HG03378 (cell line): ENCODE results near the gene PTPN1.

Experiments used
- ATAC-seq: cut with Tn5 transposase; IDR thresholded peaks from one replicate; pipeline ENCODE4 v1.9.1; 2021; ENCODE audit warnings: mild to moderate bottlenecking, moderate library complexity; ENCODE audit not compliant: unreplicated experiment

PTPN1 gene

GRCh38 chr20:50510706-50511542 is 741 bp downstream of the PTPN1 start:
- ATAC-seq, result no peak

DNA sequence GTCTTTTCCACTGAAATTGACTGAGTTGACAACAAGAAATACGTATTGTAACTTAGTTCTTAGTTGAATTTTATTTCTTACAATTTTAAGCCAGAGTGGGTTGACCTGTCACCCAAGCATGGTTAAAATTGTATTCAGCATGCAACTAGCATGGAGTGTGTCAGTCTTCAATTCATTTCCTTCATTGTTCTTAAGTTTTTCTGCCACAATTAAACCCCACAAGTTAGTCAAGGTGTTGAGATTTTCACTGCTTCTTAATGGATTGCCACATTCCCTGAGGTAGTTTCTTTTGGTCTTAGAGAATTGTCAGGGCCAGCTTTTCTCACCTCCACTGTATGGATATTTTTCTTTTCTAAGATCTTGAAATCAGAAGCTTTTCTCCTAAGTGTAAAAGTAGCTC is 2.1 kb downstream of the PTPN1 start:
- ATAC-seq, result no peak

DNA sequence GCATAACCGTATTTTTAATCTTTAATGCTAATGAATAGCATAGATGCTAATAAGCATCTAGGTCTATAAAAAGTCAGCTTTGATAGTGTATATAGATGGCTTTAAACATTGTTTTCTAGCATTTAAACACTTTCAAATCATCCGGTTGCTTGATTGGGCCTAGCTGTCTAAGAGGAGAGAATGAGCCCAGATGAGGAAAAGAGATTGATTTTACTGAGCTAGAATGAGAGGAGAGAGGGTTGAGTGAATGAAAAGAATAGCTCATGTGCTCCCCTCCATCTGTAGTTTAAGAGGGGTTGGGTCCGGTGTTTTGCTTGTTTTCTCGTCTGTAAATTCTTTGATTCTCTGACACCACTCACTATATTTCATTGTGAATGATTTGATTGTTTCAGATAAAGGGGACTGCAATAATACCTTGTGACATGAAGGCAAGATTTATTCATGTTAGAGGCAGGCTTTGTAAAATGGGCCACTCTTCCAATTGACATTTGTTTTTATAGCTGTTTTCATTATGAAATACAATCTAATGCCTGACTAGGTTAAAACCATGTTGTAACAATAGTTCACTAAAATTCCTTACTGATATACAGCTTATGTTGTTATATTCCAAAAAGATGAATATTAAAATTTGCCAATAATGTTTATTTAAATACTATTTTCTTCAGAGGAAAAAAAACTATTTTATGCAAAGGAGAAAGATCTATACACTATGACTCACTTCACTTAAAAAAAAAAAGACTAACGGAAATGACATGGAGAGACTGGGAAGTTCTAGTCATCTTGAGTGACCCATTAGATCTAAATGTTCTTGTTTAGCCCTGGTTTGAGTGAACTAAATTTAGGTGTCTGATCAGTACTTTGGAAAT is 3.2 kb downstream of the PTPN1 start:
- ATAC-seq, result no peak

DNA sequence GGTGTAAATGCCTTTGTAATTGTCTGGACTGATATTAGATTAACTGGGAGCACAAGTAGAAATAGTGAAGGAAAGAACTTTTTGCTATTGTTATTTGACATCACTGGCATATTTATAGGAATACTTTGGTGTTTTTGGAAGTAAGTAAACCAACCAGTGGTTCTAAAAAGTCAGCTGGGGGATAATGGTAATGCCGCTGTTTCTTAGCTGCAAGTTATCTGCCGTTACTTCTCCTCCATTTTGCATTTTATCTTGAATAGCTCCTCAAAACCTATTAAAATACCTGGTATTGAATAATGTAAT is 3.8 kb downstream of the PTPN1 start:
- no peak for ATAC-seq

DNA sequence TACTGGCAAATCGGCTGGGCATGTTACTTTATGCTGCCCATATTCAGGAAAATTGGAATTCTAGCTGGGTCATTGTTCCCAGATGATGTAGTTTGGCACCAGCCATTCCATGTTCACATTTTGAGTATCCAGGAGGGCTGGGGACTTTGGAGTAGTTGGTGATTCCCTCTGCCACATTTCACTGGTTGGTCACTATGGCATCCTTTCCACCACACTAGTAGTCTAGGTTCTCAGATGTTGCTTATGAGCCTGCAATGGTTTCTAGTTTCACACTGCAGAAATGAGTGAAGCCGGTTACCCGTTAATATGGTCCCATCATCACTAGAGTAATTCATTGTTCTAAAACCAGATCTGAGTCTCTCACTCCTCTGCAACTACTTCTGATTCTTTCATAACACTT is 4.6 kb downstream of the PTPN1 start:
- ATAC-seq, result no peak

GRCh38 chr20:50515471-50516106 is 5.4 kb downstream of the PTPN1 start:
- ATAC-seq, result no peak

GRCh38 chr20:50516180-50516934 is 6.2 kb downstream of the PTPN1 start:
- ATAC-seq, result peak; percentile 48

DNA sequence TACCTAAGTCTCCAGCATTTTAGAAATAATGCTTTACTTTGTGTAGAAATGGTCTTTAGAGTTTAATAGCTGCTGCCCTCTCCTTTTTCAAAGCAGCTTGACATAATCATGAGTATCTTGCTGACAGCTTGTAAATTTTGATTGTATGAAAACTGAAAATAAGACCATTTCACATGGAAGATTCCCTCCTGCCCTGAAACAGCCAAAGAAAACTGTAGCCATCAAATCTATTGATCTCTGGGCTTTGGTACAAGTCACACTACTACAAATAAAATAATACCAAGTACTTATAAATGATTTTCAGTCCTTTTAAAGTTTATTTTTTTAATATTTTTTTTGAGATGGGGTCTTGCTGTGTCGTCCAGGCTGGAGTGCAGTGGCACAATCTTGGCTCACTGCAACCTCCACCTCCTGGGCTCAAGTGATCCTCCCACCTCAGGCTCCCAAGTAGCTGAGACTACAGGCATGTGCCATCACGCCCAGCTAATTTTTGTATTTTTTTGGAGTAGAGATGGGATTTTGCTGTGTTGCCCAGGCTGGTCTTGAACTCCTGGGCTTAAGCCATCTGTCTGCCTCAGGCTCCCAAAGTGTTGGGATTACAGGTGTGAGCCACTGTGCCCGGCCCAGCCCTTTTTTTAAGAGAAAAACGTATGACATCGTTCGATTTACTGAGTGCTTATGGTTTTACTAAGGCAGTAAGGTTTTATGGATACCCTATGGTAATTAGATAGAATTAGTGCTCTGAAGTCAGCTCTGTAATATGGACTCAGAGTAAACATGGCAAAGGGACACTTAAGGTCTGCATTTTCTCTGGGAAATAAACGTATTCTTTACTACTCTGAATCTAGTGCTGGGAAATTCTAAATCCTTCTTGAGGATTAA is 7.0 kb downstream of the PTPN1 start:
- no peak for ATAC-seq

- no peak for ATAC-seq
Measured at GRCh38 chr20:50517817-50518154, 7.6 kb downstream of the PTPN1 start.

DNA sequence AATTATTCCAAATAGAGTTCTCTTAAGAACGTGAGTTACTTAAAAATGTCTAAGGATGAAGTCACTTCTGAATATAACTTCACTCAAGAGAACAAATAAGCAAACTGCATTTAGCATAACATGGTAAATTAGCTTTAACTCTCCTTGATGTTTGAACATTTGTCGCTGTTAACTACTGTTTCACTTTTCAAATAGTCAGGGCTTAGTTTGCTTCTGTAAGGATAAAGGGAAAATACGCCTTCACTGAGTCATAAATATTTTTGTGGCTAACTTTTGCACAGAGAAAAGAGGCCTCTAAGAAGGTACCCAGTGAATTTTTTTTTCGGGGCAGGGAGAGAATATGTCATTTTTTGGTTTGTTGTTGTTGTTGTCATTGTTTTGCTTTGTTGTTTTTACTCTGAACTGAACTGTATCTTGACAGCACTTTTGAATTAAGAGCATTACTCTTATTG is 8.1 kb downstream of the PTPN1 start:
- no peak for ATAC-seq

GRCh38 chr20:50519036-50519762 is 9.0 kb downstream of the PTPN1 start:
- ATAC-seq, result no peak

- no peak for ATAC-seq
Measured at GRCh38 chr20:50520222-50520880, 10.2 kb downstream of the PTPN1 start.

DNA sequence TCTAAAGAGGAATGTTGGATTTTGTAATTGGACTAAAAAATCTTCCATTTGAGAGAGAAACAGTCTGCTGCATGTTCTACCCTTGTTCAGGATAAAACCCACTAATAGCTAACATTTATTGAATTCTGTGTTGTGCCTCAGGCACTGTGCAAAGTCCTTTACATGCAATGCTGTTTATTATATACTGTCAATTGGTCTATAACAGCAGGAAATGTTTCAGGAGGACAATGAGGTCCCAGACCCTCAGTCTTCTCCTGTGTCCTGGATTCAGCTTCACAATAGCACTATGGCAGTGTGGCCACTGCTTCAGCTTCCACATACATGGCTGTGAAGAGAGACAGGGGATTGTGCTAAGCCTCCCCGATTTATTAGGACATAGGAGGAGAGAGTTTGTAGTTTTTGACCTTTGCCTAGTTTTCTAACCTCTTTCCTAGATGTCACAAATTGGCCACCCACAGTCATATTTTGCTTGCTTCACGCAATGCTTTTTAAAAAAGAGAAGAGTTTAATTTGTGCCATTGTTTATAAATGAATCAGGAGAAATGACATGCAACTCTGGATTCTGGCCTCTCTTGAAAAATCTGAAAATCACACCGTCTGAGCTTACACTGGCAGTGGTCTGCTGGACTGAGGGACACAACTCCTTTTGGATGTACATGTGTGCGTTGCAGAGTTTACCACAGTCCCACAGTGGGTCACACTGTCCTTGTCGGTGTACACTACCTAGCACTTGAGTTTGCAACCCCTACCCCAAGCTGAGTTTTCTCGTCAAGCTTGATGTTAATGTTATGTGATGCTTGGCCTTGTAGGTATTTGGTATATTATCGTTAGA is 11.3 kb downstream of the PTPN1 start:
- ATAC-seq, result no peak

DNA sequence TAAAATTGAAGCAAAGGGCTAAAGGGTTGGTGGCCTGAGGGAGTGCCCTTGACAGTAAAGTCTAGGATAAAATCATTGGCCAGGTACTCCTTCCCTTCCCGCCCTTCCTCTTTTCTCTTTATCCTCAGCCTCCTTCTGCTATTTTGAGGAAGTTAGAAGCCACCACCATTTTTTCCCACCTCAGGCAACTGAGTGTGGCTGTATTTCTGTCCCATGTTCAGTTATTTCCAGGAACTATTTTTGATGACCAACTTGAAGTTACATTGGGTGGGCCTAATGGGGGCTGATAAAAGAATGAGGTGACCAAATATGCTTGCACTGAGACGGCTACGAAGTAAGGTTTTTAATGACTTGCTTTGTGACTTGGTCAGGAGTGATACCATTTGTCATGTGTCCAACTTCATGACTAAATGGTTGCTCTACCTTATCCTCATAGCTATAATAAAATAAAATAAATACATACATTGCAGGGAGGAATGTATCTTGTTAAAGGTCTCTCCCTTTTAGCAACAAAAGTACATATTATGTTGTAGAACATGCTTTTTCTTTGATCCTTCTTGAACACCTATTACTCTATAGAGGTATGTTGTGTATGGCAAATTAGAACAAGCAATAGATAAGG is 12.0 kb downstream of the PTPN1 start:
- no peak for ATAC-seq

DNA sequence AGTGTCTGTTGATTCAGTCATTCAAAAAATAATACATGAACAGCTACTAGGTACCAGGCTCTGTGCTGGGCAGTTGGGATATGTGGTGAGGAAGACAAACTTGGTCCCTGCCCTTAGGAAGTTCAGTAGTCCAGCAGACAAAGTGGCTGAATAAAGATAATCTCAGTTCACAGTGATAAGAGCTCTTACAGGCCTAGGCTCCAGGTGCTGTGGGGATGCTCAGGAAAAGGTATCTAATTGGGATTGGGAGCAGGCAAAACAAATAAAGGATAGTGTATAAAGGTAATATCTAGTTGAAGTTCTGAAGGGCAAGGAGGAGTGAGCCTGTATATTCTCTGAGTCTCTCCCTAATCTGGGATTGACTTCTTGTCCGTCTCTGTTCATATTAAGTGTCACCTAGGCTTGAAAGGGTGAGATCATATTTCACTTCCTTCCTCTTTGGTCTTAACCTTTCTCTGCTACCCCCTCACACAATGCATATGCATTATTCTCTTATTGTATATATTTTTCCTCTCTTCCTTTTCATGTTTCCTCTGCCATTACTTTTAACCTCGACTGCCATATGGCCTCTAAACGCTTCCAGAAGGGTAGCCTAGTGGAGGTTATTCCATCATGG is 13.5 kb downstream of the PTPN1 start:
- no peak for ATAC-seq

DNA sequence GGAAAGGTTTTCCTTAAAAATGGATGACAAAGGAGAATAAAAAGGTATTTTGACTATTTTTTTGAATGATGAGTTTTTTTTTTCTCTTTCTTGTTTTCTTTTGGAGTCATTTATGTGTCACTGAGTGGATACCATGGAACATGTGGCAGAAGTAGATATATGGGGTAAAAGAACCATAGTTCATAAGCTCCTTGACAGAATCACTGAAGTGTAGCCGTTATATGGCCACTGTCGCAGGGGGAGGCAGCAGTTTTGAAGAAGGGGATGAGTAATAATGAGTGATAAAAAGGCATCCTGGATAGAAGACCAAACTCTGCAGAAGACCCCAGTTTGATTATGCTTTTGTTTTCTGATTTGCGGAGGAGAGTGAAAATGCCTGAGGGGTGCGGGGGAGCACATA is 15.5 kb downstream of the PTPN1 start:
- ATAC-seq, result no peak

- no peak for ATAC-seq
Measured at GRCh38 chr20:50526403-50526989, 16.3 kb downstream of the PTPN1 start.
